Gastroesophageal sphincter (tissue), 3 donors: ENCODE measurements around the gene LRCOL1.

Source experiments
- CTCF ChIP-seq, 4 experiments: fragments of 200-600 bp in 2 of 4; fragments of 450-650 bp in 2 of 4; sonication (generic) in 1 of 4; IDR thresholded peaks; one replicate each; pipeline ENCODE4 v1.5.1; 2017 to 2019; ENCODE audit warnings: antibody characterized with exemption in 4 of 4, mild to moderate bottlenecking in 2 of 4, moderate library complexity in 2 of 4
- POLR2AphosphoS5 ChIP-seq: sonication (generic); formaldehyde crosslinking; IDR thresholded peaks from one replicate; pipeline ENCODE4 v1.6.1; 2017; ENCODE audit warnings: antibody characterized with exemption

GRCh38 chr12:132633901-132634300, 23.5 kb upstream of the LRCOL1 start:
- no peak for TF ChIP-seq CTCF (IDR thresholded peaks at IDR 0.05)
- no peak for TF ChIP-seq POLR2AphosphoS5
